KBM-7 (cell line): ENCODE results near the gene IQGAP1.
A peak's percentile ranks its signal among the peaks of the same experiment; 100 is the strongest.

Experiments used
- DNase-seq: peaks from one replicate; pipeline ENCODE4 v3.0.0-alpha.2; 2015
- in situ Hi-C: fragments of 300-500 bp; cut with MboI; formaldehyde crosslinking; loops from 2 replicates; pipeline ENCODE4 v1.14.3; 2020; ENCODE audit warnings: low sequenced_read_pairs, low pct_unique_long_range_greater_than_20kb, mixed read lengths

Gene IQGAP1

DNA sequence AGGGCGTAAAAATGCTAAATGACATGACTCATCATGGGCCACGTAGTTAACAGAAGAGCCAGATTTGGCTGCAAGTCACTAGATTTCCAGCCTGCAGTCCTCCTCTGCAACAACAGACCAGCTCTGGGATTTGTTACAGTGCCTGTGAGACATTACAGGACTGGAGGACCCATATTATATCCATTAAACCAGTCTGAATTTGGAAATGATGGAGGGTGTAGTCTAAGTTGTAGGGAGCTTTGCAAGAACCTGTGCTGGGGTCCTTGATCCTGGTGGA is 25.2 kb upstream of the IQGAP1 start:
- DNase-seq, result no peak
- in situ Hi-C loops, result no loop called here

- in situ Hi-C loops, result no loop called here
- no peak for DNase-seq
Measured at GRCh38 chr15:90364251-90364650, 23.8 kb upstream of the IQGAP1 start.

GRCh38 chr15:90365414-90366055 is 22.5 kb upstream of the IQGAP1 start:
- no peak for DNase-seq
- in situ Hi-C loops, result no loop called here

- in situ Hi-C loops, result no loop called here
- peak; percentile 45 for DNase-seq
Measured at GRCh38 chr15:90367576-90367975, 20.5 kb upstream of the IQGAP1 start.

DNA sequence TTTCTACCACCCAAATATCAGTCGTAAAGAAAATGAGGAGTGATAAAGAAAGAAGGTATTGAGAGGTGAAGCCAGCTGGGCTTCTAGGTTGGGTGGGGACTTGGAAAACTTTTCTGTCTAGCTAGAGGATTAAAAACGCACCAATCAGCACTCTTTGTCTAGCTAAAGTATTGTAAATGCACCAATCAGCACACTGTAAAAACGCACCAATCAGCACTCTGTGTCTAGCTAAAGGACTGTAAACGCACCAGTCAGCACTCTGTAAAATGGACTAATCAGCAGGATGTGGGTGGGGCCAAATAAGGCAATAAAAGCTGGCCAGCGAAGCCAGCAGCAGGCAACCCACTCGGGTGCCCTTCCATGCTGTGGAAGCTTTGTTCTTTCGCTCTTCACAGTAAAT is 13.0 kb upstream of the IQGAP1 start:
- in situ Hi-C loops, result no loop called here
- no peak for DNase-seq

DNA sequence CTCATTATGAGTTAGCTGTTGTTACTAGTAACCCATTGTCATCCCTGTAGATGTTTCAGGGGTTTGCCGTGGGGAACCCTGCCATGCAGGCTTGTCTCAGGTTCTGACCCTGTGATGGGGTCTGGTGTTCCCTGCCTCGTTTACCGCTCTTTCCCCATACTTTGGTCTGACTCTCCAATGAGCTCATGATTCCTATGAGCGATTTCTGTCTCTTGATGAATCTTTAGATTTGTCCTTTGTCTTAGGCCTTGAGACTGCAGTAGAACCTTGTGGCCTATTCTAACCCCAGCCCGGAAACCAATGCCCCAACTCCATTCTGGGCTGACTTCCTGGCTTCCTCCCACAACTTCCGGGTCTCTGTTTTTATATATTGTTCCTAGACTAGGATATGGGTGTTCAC is 11.3 kb upstream of the IQGAP1 start:
- DNase-seq, result peak; percentile 92
- in situ Hi-C loops, result no loop called here

GRCh38 chr15:90379263-90379662 is 8.8 kb upstream of the IQGAP1 start:
- no peak for DNase-seq
- in situ Hi-C loops, result no loop called here

DNA sequence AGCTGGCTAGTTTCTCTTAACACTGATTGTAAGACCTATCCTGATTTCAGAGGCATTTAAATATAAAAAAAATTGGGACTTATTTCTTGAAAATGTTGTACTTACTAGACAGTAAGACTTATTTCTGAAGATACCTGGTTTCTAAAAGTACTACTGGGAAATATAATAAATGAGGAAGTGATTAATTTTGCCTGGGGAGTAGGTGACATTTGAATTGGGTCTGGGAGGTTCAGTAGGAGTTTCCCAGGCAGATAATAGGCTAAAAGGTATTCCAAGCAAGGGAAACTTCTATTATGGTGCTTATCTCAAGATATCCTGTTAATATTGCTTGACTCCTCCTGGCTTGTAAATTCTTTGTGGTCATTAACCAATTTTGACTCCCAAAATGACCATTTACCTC is 6.5 kb upstream of the IQGAP1 start:
- DNase-seq, result no peak
- in situ Hi-C loops, result no loop called here

- no peak for DNase-seq
- in situ Hi-C loops, result no loop called here
Measured at GRCh38 chr15:90382320-90382719, 5.7 kb upstream of the IQGAP1 start.

- DNase-seq, result no peak
- in situ Hi-C loops, result no loop called here
Measured at GRCh38 chr15:90386221-90386620, 1.8 kb upstream of the IQGAP1 start.

GRCh38 chr15:90388462-90389380 is 679 bp downstream of the IQGAP1 start:
- DNase-seq, result peak; percentile 79
- in situ Hi-C loops, result no loop called here

- in situ Hi-C loops, result no loop called here
- DNase-seq, result no peak
Measured at GRCh38 chr15:90389513-90389912, 1.5 kb downstream of the IQGAP1 start.

GRCh38 chr15:90393040-90393439 is 5.0 kb downstream of the IQGAP1 start:
- no peak for DNase-seq
- in situ Hi-C loops, result no loop called here

DNA sequence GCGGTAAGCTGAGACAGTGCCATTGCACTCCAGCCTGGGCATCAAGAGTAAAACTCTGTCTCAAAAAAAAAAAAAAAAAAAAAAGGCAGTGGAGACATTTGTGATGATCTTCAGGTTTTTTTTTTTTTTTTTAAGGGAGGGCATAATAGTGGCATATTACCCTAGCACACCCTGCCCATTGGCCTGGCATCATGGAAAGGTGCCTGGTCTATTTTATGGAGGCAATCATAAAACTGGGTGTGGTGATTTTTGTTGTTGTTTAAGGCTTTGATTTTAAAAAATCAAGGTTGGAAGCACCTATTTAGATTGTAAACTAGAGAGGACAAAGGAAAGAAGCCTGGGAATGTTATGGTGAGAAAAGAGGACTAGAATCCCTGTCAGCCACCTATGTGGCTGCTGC is 6.0 kb downstream of the IQGAP1 start:
- in situ Hi-C loops, result no loop called here

GRCh38 chr15:90394748-90395442 is 6.9 kb downstream of the IQGAP1 start:
- DNase-seq, result no peak
- in situ Hi-C loops, result no loop called here

More for the DNA sequence above, 6.0 kb downstream of the IQGAP1 start:
- DNase-seq, result no peak

GRCh38 chr15:90396321-90396720 is 8.3 kb downstream of the IQGAP1 start:
- in situ Hi-C loops, result no loop called here
- no peak for DNase-seq

- DNase-seq, result no peak
- in situ Hi-C loops, result no loop called here
Measured at GRCh38 chr15:90400005-90400758, 12.1 kb downstream of the IQGAP1 start.

- in situ Hi-C loops, result no loop called here
- DNase-seq, result peak; percentile 92
Measured at GRCh38 chr15:90400759-90401314, 12.8 kb downstream of the IQGAP1 start.

DNA sequence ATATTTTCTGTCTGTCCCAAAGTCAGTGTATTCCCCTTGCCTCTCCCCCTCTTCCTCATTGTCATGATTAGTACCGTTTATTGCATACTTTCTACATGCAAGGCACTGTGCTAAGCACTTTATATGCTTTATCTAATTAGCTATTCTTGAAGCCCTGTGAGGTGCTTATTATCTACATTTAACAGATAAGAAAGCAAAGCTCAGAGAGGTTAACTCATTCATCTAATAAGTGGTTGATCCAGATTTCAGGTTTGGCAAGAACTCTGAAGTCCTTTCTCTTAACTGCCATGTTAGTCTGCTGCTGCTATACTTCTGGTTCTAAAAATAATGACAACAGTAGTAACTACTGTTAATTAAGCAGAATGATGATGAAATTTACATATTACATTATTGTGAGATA is 13.5 kb downstream of the IQGAP1 start:
- in situ Hi-C loops, result no loop called here

More for the DNA sequence above, 13.5 kb downstream of the IQGAP1 start:
- no peak for DNase-seq
